NCI-H146 (cell line): ENCODE measurements around the gene MIPEP.

Source experiments
- DNase-seq: peaks from one replicate; lab custom pipeline; 2025; lab: John Stamatoyannopoulos, UW

The MIPEP gene

DNA sequence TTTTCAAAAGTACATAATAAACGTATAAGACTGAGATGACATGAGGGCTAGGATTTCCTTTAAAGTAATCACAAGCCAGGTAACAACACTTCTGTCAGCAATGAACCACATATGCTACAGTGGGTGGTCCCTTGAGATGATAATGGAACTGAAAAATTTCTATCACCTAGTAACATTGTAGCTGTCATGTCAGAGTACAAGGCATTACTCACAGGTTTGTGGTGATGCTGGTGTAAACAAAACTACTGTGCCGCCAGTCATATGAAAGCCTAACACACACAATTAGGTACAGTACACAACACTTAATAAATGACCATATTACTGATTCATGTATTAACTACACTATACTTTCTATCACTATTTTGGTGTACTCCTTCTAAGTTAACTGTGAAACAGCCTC is 36.8 kb downstream of the MIPEP start:
- DNase-seq, result no peak

DNA sequence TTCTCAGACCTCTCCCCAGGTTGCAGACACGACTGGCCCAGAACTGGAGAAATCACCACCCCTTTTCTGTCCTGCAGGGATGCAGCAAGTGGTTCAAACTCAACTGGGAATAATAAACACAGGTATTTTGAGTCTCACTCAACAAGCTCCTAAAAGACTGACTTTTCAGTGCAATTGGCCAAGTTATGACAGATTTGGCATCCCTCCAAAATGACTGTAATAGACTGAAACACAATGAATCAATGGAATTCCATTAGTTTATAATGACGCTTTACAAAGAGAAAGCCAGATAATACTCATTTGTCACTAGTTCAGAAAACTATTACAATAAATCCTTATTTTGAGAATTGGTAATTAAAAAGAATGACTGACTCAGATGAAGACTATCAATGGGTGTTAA is 38.1 kb downstream of the MIPEP start:
- DNase-seq, result no peak

DNA sequence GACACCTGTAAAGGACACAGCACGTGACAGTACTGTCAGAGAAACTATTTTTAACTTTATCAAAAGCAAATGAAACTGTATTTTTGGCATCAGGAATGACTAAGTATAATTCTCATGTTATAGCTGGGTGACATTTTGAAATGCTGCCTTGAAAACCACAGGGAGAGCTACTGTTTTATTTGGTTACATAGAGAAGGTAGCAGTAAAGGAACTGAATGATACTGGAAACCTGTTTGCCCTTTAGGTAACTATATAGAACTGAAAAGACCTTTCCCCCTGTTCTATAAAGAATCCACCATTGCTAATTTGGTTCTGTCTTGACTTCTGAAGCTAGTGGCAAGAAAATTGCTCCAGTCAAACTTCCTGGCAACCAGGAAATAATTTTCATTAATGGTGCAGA is 39.1 kb downstream of the MIPEP start:
- no peak for DNase-seq

GRCh38 chr13:23849670-23850069 is 39.5 kb downstream of the MIPEP start:
- no peak for DNase-seq

DNA sequence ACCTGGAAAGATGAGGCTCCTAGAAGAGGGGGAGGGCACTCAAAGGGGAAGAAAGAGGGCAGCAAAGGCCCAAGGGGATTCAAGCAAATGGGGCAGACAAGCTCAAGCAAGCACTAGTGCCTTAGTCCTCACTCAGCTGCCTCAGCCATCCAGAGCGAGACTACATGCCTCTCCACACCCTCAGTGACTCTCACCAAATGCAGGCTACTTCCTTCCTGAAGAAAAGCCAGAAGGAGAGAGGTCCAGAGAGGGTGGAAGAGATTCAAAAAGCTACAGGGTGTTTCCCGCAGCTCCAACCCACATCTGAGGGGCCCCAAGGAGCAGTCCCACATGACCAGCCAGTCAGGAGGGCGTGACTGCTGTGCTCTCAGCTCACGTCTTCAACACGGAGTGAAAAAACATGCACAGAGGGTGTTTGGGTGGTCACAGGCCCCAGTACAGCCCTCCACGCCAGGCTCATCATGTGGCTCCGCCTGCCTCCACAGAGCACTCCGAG is 40.5 kb downstream of the MIPEP start:
- no peak for DNase-seq

DNA sequence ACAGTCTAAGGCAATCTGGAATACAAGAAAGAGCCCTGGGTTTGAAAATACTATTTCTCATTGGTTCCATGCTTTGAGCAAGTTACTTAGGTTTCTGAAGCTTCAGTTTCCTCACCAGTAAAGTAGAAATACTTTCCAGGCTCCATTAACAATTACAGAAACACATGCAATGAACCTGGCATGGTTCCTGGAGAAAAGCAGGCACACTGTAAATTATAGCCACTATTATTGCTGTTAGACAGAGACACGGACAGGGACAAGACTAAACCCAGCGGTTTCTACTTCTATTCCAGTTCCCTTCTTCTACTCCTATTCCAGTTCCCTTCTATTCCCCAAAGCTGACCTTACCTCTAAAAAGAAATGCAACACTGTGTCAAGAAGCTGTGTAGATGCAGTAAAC is 41.2 kb downstream of the MIPEP start:
- DNase-seq, result no peak

- no peak for DNase-seq
Measured at GRCh38 chr13:23847497-23847896, 41.7 kb downstream of the MIPEP start.

GRCh38 chr13:23845105-23845725 is 44.0 kb downstream of the MIPEP start:
- no peak for DNase-seq

DNA sequence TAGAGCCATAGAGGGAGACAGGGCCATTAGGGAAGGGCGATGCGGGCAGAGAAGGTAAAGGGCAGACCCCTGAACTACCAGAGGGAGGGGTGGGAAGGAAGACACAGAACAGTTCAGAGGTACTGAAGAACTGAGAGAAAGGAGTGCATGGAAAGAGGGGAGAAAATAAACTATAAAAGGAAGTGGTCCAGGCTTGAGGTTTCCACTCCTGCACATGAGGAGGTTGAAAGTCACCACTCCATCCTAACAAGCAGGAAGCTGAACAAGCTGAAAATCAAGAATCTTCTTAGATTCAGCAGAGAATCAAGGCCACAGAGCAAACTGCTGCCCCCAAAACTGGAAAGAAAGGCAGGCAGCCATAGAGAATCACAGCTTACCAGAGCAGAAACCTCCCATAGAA is 45.1 kb downstream of the MIPEP start:
- no peak for DNase-seq

- DNase-seq, result no peak
Measured at GRCh38 chr13:23843436-23843835, 45.8 kb downstream of the MIPEP start.

DNA sequence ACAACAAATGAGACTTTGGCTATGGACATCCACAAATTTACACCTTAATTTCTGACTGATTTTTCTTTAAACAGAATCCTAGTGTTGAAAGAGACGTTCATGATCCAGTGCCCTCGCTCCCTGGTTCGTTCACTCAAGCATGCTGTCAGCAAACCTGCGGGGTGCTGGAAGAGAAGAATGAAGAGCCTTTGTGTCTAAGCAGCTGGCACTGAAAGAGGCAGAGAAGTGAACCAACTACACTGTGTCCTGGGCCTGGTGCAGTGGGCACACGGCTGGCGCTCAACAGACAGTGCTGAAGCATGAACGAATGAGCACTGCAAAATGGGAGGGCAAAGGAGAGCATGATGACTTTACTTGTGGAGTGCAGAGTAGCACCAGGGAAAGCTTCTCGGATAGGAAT is 46.8 kb downstream of the MIPEP start:
- no peak for DNase-seq

DNA sequence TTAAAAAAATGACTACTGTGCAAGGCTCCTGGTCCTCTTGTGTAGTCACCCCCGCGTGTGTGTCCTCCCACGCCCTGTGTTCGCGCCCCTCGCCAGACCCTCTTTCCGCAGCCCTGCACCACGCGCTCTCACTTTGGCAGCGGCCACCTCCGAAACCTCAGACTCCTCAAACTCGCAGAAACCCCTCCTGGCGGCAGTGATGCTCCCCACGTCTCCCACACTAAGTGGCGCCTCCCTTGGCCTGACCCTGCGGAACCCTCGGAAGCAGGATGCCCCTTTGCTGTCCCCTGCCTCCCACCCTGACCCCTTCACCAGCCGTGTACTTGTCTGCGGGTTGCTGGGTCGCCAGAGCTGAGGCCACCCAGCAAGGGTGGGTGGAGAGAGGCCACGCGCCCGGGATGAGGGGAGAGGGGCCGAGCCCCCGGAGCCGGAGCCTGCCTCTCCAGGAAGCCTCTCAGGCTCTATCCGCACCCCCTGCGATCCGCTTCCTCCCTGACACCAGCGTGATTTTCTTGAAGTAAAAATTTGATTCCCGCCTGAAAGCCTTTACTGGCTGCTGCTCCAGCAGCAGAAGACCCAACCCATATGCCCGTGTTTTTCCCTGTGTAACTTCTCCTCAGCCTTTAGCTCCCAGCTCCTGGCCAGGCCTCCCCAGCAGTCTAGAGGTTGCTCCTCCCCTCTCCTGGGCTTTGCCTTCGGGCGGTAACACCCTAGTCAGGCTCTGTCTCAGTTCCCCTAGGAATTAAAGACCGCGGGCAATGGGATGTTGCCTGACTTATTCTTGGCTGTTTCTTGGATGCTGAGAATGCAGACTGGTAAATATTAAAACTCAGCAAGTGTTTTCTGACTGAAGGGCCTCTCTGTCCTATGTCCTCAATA is 55.2 kb downstream of the MIPEP start:
- no peak for DNase-seq

GRCh38 chr13:23828866-23829265 is 60.3 kb downstream of the MIPEP start:
- DNase-seq, result no peak

DNA sequence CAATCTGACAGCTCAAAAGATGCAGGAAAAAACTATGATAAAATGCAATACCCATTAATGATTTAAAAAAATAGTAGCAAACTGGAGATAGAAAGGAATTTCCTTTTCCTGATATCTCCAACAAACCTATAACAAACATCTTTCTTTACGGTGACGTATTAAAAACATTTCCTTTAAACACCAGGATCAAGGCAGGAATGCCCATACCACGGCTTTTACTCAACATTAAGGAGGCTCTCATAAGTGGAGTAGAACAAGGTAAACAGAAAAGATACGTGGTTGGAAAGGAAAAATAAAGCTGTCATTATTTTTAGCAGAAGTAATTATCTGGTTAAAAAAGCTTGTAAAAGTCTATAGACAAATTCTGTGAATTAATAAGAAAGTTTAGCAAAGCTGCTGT is 61.1 kb downstream of the MIPEP start:
- no peak for DNase-seq

DNA sequence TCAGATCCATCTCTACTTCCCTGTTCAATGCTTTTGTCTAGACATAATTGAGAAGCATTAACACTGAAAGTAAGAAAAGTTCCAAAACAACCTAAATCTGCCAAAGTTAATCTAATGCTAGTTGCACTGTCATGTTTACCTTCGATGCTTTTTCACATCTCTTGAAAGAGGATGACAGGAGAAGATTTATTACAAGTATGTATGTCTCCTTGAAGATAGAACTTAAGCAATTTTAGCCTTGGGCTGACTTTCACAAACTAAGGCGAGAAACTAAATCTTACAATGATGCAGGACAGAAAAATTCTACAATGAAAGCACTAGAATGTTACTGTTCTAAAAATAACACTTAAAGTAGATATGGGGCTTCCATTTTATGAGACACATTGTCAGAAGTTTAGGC is 64.0 kb downstream of the MIPEP start:
- no peak for DNase-seq

GRCh38 chr13:23824371-23824770 is 64.8 kb downstream of the MIPEP start:
- no peak for DNase-seq

DNA sequence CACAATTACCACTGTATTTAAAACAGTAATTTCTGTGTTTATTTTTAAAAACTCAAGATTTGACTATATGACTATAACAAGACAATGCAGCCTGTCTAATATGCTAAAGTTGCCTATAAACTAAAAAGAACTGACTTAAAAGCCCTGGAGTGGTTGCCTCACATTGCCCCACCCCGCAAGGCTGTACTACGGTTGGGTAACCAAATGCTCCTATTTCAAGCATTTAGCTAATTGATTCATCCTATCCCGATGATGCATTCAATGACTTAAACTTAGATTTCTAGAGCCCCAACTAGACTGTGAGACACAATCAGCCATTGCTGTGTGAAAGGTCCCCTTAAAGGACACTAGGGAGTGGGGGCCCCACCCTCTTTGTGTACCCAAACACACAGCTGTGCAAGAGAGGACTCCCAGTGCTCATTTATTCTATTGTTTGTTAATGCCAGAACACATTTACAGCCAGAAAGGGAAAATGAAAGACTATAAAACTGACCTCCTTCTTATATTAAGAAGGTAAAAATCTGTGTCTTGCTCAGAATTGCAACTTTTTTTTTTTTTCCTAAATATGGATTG is 66.9 kb downstream of the MIPEP start:
- DNase-seq, result no peak

- DNase-seq, result no peak
Measured at GRCh38 chr13:23820530-23820929, 68.7 kb downstream of the MIPEP start.

DNA sequence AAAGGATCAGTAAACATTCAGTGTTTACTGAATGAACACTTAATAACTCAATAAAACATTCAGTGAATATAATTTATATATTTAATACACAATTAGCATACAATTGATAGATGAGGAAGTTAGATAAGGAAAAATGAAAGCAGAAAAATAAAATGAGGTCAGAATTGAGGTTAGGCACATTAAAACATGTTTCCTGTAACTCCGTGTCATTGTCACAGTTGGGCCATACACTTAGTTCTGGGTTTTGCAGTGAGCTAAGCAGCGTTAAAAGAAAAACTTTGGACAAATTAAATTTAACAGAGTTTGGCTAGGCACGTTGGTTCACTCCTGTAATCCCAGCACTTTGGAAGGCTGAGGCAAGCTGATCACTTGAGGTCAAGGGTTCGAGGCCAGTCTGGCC is 71.4 kb downstream of the MIPEP start:
- no peak for DNase-seq

DNA sequence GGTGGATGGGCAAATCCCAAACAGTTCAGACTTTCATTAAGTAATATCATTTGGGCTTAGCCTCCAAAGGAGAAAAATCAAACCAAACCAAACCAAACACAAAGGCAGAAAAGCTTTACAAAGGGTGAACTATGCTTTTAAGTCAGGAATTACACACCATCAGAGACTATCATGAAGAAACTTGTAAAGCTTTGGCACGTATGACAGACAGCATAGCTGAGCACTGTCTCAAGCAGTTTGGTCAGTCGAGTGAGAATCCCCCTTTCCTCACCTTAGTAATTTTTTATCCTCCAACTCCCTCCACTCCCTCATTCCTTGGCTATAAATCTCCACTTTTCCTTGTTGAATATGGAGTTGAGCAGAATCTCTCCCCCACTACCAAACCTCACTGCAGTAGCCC is 72.1 kb downstream of the MIPEP start:
- DNase-seq, result no peak

GRCh38 chr13:23813635-23814034 is 75.6 kb downstream of the MIPEP start:
- DNase-seq, result no peak

GRCh38 chr13:23811366-23812062 is 77.7 kb downstream of the MIPEP start:
- DNase-seq, result no peak
